ENCODE results near the gene ASTN2.

Gene ASTN2

GRCh38 chr9:116774421-116775180, 640.3 kb downstream of the ASTN2 start:
- no peak for DNase-seq

GRCh38 chr9:116767219-116767618, 647.6 kb downstream of the ASTN2 start:
- DNase-seq, result no peak

- no peak for DNase-seq
Measured at GRCh38 chr9:116765011-116765410, 649.8 kb downstream of the ASTN2 start.

- DNase-seq, result no peak
Measured at GRCh38 chr9:116763770-116764169, 651.1 kb downstream of the ASTN2 start.

GRCh38 chr9:116760636-116761035, 654.2 kb downstream of the ASTN2 start:
- DNase-seq, result no peak

- no peak for DNase-seq
Measured at GRCh38 chr9:116757030-116757429, 657.8 kb downstream of the ASTN2 start.

GRCh38 chr9:116753389-116753788, 661.5 kb downstream of the ASTN2 start:
- no peak for DNase-seq

GRCh38 chr9:116750510-116750909, 664.3 kb downstream of the ASTN2 start:
- DNase-seq, result no peak

GRCh38 chr9:116749772-116750171, 665.1 kb downstream of the ASTN2 start:
- no peak for DNase-seq

- DNase-seq, result no peak
Measured at GRCh38 chr9:116749176-116749575, 665.7 kb downstream of the ASTN2 start.

GRCh38 chr9:116741742-116742141, 673.1 kb downstream of the ASTN2 start:
- DNase-seq, result no peak

GRCh38 chr9:116741086-116741740, 673.6 kb downstream of the ASTN2 start:
- DNase-seq, result no peak

GRCh38 chr9:116737152-116737546, 677.7 kb downstream of the ASTN2 start:
- peak; percentile 54 for DNase-seq

- no peak for DNase-seq
Measured at GRCh38 chr9:116736399-116737151, 678.3 kb downstream of the ASTN2 start.

- DNase-seq, result no peak
Measured at GRCh38 chr9:116733010-116733641, 681.7 kb downstream of the ASTN2 start.

GRCh38 chr9:116726602-116727001, 688.3 kb downstream of the ASTN2 start:
- no peak for DNase-seq

- no peak for DNase-seq
Measured at GRCh38 chr9:116724123-116724522, 690.7 kb downstream of the ASTN2 start.

GRCh38 chr9:116721944-116722343, 692.9 kb downstream of the ASTN2 start:
- no peak for DNase-seq

- DNase-seq, result no peak
Measured at GRCh38 chr9:116721411-116721810, 693.4 kb downstream of the ASTN2 start.

- no peak for DNase-seq
Measured at GRCh38 chr9:116720111-116720510, 694.7 kb downstream of the ASTN2 start.

- DNase-seq, result no peak
Measured at GRCh38 chr9:116718111-116718510, 696.7 kb downstream of the ASTN2 start.

- DNase-seq, result no peak
Measured at GRCh38 chr9:116717150-116717549, 697.7 kb downstream of the ASTN2 start.

- no peak for DNase-seq
Measured at GRCh38 chr9:116716438-116716837, 698.4 kb downstream of the ASTN2 start.

All from T1000 (cell line).